GM12873 (cell line): ENCODE measurements around the gene SLC38A1.

Source experiments
- TF ChIP-seq, protein P1 (sequence below): IDR thresholded peaks from 2 replicates; pipeline ENCODE4 v1.5.1; 2012; ENCODE audit warnings: low read depth, mild to moderate bottlenecking, moderate library complexity, low read length, control low read depth; ENCODE audit not compliant: insufficient read depth; ENCODE audit errors: missing control alignments

The SLC38A1 gene

DNA sequence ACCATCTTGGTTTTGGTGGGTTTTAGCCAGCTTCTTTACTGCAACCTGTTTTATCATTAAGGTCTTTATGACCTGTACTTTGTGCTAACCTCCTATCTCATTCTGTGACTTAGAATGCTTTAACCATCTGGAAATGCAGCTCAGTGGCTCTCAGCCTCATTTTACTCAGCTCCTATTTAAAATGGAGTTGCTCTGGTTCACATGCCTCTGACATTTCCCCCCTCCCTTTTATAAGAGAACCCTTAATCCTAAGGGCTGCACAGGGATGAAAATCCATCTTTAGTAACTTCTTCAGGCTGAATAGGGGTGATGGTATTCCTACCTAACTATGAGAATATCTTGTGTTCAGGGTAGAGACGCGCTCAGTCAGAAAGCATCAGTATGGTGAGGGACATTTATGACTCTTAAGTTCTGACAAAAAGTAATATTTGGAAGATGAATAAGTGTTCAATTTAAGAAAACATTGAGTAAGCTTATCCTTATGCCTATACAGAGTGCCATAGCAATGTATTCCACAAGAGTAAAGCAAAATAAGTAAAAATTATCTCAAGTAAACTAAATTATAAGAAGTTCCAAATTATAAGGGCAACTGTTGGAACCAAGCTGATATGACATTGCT is 15.2 kb downstream of the SLC38A1 start:
- TF ChIP-seq, protein P1, sequence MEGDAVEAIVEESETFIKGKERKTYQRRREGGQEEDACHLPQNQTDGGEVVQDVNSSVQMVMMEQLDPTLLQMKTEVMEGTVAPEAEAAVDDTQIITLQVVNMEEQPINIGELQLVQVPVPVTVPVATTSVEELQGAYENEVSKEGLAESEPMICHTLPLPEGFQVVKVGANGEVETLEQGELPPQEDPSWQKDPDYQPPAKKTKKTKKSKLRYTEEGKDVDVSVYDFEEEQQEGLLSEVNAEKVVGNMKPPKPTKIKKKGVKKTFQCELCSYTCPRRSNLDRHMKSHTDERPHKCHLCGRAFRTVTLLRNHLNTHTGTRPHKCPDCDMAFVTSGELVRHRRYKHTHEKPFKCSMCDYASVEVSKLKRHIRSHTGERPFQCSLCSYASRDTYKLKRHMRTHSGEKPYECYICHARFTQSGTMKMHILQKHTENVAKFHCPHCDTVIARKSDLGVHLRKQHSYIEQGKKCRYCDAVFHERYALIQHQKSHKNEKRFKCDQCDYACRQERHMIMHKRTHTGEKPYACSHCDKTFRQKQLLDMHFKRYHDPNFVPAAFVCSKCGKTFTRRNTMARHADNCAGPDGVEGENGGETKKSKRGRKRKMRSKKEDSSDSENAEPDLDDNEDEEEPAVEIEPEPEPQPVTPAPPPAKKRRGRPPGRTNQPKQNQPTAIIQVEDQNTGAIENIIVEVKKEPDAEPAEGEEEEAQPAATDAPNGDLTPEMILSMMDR = no peak

DNA sequence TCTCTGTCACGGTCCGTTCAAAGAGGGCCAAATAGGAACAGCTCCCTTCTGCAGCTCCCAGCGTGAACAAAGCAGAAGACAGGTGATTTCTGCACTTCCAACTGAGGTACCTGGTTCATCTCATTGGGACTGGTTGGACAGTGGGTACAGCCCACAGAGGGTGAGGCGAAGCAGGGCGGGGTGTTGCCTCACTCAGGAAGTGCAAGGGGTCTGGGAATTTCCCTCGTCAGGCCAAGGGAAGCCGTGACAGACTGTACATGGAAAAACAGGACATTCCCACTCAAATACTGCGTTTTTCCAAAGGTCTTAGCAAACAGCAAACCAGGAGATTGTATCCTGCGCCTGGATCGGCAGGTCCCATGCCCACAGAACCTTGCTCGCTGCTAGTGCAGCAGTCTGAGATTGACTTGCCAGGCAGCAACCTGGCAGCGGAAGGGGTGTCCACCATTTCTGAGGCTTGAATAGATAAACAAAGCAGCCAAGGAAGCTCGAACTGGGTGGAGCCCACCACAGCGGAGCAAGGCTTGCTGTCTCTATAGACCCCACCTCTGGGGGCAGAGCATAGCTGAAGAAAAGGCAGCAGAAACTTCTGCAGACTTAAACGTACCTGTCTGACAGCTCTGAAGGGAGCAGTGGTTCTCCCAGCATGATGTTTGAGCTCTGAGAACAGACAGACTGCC is 22.7 kb downstream of the SLC38A1 start:
- TF ChIP-seq, protein P1 = no peak

DNA sequence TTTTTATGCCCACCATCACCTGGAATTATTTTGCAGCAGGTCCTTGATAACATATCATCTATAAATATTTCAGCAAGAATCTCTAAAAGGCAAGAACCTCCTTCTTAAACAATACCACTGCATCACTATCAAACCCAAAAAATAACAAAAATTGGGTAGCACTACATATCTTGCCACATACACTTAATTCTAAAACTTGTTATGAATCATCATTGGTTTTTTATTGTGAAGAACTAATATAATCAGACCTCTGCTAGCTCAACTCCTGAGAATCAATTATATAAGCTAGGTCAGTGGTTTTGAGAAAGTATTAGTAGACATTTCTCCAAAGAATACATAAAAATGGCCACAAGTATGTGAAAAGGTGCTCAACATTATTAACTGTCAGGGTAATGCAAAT is 23.8 kb downstream of the SLC38A1 start:
- TF ChIP-seq, protein P1 = no peak

DNA sequence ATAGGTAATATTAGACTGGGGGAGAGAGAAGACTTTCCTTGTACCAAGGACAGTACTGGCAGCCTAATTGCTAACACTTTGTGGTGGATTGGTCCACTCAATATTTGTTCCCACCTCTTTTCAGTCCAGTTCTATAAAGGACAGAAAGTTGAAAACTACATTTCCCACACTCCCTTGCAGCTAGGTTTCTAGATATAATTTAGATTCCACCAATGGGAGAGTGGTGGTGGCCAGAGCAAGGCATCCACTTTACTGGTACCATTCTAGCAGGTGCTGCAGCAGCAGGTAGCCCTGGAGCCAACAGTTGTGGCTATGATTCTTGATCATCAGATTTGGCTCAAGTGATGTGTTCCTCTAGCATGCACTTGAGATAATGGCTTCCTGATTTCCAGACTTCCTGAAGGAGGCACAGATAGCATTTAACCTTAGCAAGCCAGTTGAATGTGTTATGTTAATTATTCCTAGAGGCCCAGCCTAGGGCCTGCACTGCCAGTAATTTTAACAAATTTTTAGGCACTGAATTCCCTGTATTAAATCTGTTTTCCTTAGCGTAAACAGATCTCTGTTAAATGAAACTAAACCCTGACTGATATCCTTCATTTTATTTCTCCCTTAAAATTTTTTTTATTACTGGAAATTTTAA is 24.4 kb downstream of the SLC38A1 start:
- TF ChIP-seq, protein P1 = no peak

DNA sequence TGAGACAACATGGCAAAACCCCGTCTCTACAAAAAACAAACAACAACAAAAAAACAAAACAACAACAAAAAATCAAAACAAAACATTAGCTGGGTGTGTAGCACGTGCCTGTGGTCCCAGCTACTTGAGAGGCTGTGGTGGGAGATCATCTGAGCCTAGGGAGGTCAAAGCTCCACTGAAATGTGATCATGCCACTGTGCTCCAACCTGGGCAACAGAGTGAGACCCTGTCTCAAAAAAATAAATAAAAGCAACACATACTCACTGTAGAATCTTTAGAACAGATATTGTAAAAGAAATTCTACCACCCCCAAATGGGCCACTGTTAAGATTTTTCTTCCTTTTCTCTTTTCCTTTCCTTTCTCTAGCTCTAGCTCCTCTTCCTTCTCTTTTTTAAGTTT is 26.3 kb downstream of the SLC38A1 start:
- TF ChIP-seq, protein P1 = no peak

DNA sequence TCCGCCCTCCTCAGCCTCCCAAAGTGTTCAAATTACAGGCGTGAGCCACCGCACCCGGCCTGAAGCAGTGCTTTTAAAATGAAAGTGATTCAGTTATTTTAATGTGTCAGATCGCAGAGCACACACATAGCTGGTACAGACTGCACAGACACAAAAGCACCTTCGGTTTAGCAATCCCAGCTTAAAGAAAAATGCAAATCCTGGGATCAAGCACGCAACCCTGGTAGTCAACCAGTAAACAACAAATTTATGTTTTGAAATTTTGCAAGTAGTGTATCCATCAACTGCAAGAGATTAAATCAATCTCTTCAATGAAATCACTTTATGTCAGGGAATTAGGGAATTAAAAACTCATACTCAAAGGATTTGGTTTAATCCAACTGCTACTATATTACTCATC is 28.4 kb downstream of the SLC38A1 start:
- TF ChIP-seq, protein P1 = no peak

DNA sequence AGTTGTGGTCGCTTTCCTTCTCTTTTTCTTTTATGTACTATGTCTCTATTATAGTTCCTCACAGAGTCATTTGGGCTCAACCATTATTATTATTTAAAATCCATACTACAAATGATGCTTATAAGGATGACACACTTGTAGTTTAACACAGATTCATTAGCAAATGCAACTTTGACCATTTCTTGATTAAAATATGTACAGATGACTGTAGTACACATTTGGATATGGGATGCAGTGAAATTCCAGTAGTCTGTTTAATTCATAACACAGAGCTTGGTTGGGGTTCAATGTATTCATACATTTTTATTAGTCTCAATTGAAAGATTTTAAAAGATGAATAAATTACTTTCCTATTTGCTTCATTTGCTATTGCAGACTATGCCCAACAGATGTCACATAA is 30.0 kb downstream of the SLC38A1 start:
- TF ChIP-seq, protein P1 = no peak
